ENCODE data around the gene ZNF619. TPM values are rescaled to one million over a fixed set of nuclear protein-coding genes. Genes with fewer than 3 reads are reported as not detected.
A peak's percentile ranks its signal among the peaks of the same experiment; 100 is the strongest.

Gene ZNF619
- polyA plus RNA-seq, 1 of the 3 experiments (the other 2 are of a cell fraction): 1.6 TPM

GRCh38 chr3:40453933-40454332 is 23.0 kb upstream of the ZNF619 start:
- Histone ChIP-seq H4K20me1 (ENCODE audit: insufficient read depth) (peaks cover 10% of the 10 kb centered on the region), H3F3A (replicated peaks; ENCODE audit: insufficient read depth) (no peaks in the 10 kb centered on the region), H3K4me2 (peak overlapping the region; percentile 90), H3K9me3 (no peaks in the 10 kb centered on the region), H3K4me1 (ENCODE audit: control insufficient read depth in 1 of 2, insufficient read depth in 2 of 2, low read depth in 1 of 2, low read length in 1 of 2) (peaks cover 0 to 17% of the 10 kb centered on the region in 2 experiments; a peak in 2 of 4 replicates), H3K9me2 (no peaks in the 10 kb centered on the region), H3K27me3 (ENCODE audit: insufficient read depth) (no peaks in the 10 kb centered on the region), H3K27ac (ENCODE audit: low read depth in 2 of 2, low read length in 1 of 2) (peak overlapping the region in 1 of 2 experiments; percentile 88; a peak in 2 of 4 replicates), H3K4me3 (ENCODE audit: low read depth in 2 of 2, low read length in 1 of 2) (peak overlapping the region; percentile 70 to 83), H3K79me2 (ENCODE audit: insufficient read depth) (peaks cover 24% of the 10 kb centered on the region), H3K36me3 (replicated peaks in 1 of 2; ENCODE audit: control insufficient read depth in 1 of 2, insufficient read depth in 2 of 2, low read length in 1 of 2) (peaks cover 11 to 13% of the 10 kb centered on the region in 2 experiments), H3K9ac (peak overlapping the region; percentile 60; the same call in 1 of the 2 replicates), H2AFZ (ENCODE audit: low read depth) (peak overlapping the region; percentile 87)
- WGBS (ENCODE audit: low lambda C conversion rate): 37% methylated on average over 6 of the region's 6 CpGs
- TF ChIP-seq RCOR1 (IDR thresholded peaks at IDR 0.05; ENCODE audit: low read length) (no peak), PBX3 (IDR thresholded peaks at IDR 0.05) (no peak)
- ChIA-PET POLR2A (interaction anchor here (0.6 to 2.6 kb wide), 3 partner anchors 11 to 261 kb away, joined by 3 to 12 read pairs (median 4); partner anchors contain the start of gene ZNF620), CTCF (interaction anchor here (0.7 to 1.8 kb wide), 5 partner anchors 72 to 145 kb away, joined by 3 to 8 read pairs (median 6); partner anchors contain the start of gene EIF1B)
- no peak for DNase-seq

GRCh38 chr3:40455328-40455727 is 21.6 kb upstream of the ZNF619 start:
- ChIA-PET POLR2A (no interaction called here), CTCF (no interaction called here)
- H3K4me3 ChIP-seq (ENCODE audit: low read depth in 2 of 2, low read length in 1 of 2): no peak overlapping the region
- no peak overlapping the region for H3K27ac ChIP-seq (ENCODE audit: low read depth in 2 of 2, low read length in 1 of 2)
- TF ChIP-seq NFIC (IDR thresholded peaks at IDR 0.05; ENCODE audit: borderline replicate concordance) (no peak), SMC3 (IDR thresholded peaks at IDR 0.05; ENCODE audit: low read depth, low read length) (no peak), RFX5 (IDR thresholded peaks at IDR 0.05; ENCODE audit: low read length) (no peak), FOSL2 (IDR thresholded peaks at IDR 0.05; ENCODE audit: borderline replicate concordance, low read depth) (no peak), JUND (IDR thresholded peaks at IDR 0.05) (no peak), MAX (IDR thresholded peaks at IDR 0.05; ENCODE audit: low read depth) (no peak), YY1 (IDR thresholded peaks at IDR 0.05; ENCODE audit: low read depth) (no peak), EP300 (IDR thresholded peaks at IDR 0.05; ENCODE audit: borderline replicate concordance in 1 of 2, low read depth in 1 of 2, low read length in 1 of 2) (no peak), CTCF (IDR thresholded peaks at IDR 0.05) (no peak), NRF1 (IDR thresholded peaks at IDR 0.05; ENCODE audit: low read depth, low read length) (no peak)
- H3K27me3 ChIP-seq (ENCODE audit: insufficient read depth): no peaks in the 10 kb centered on the region
- DNase-seq: no peak
- no peak overlapping the region for H2AFZ ChIP-seq (ENCODE audit: low read depth)
- H3K9ac ChIP-seq: no peak overlapping the region
- H3K4me1 ChIP-seq (ENCODE audit: control insufficient read depth in 1 of 2, insufficient read depth in 2 of 2, low read depth in 1 of 2, low read length in 1 of 2): peaks cover 0 to 17% of the 10 kb centered on the region in 2 experiments; a peak in 2 of 4 replicates
- H4K20me1 ChIP-seq (ENCODE audit: insufficient read depth): peaks cover 22% of the 10 kb centered on the region
- peaks cover 38% of the 10 kb centered on the region for H3K79me2 ChIP-seq (ENCODE audit: insufficient read depth)
- no peaks in the 10 kb centered on the region for H3K9me2 ChIP-seq
- WGBS (ENCODE audit: low lambda C conversion rate): 90% methylated on average over 2 of the region's 4 CpGs
- no peaks in the 10 kb centered on the region for H3K9me3 ChIP-seq
- H3K36me3 ChIP-seq (replicated peaks in 1 of 2; ENCODE audit: control insufficient read depth in 1 of 2, insufficient read depth in 2 of 2, low read length in 1 of 2): peaks cover 20 to 24% of the 10 kb centered on the region in 2 experiments
- H3F3A ChIP-seq (replicated peaks; ENCODE audit: insufficient read depth): peaks cover 6% of the 10 kb centered on the region
- H3K4me2 ChIP-seq: no peak overlapping the region
